ENCODE data around the gene GLRA1.

GLRA1 gene

GRCh38 chr5:151808451-151809169 is 116.0 kb downstream of the GLRA1 start:
- no peak for TF ChIP-seq CTCF (conservative IDR thresholded peaks at IDR 0.05)
- TF ChIP-seq ZFX (IDR thresholded peaks at IDR 0.05), result no peak

DNA sequence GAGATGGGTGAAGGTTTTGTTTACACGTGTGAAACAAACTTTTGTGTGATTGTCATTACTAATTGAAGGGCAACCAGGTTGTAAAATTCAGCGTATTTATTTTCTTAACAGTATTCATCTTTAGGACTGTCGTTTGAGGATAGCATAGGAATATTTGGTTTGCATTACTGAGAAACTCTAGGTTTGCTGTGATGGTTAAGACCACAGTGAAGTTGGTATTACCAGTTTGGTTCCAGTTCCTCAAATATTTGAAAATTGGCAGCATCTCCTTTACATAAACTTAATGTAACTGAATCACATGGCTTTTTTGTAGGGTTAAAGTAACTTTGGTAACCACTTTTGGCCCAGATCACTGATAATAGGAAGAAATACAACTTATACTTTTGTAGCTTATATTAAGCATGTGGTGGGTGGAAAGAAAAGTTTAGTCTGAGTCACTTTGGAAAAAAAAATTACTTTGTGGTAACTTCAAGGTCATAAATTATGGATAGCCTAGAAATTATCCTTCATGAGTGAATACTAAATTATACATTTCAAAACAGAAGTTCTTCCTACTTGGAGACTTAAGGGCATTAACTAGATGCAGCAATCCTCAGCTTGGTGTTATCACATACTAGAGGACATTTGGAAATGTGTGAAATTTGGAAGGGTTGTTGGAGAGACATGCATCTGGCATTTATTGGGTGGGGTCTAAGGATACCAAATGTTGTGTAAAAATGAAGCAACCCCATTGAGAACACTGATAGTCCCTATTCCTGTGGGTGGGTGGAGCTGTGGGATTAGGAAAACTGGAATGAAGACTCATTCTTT is 119.0 kb downstream of the GLRA1 start:
- H3K27ac ChIP-seq, result no peak overlapping the region
- no peak for TF ChIP-seq CTCF (conservative IDR thresholded peaks at IDR 0.05)
- no peak for TF ChIP-seq ZFX (IDR thresholded peaks at IDR 0.05)

More at GRCh38 chr5:151808451-151809169, 116.0 kb downstream of the GLRA1 start:
- no peak overlapping the region for H3K27ac ChIP-seq

GRCh38 chr5:151800532-151800931 is 124.1 kb downstream of the GLRA1 start:
- TF ChIP-seq CTCF (conservative IDR thresholded peaks at IDR 0.05) (no peak), ZFX (IDR thresholded peaks at IDR 0.05) (no peak)

GRCh38 chr5:151799407-151799806 is 125.2 kb downstream of the GLRA1 start:
- no peak overlapping the region for H3K27ac ChIP-seq
- TF ChIP-seq CTCF (conservative IDR thresholded peaks at IDR 0.05), result no peak
- no peak for TF ChIP-seq ZFX (IDR thresholded peaks at IDR 0.05)

More at GRCh38 chr5:151800532-151800931, 124.1 kb downstream of the GLRA1 start:
- no peak overlapping the region for H3K27ac ChIP-seq

DNA sequence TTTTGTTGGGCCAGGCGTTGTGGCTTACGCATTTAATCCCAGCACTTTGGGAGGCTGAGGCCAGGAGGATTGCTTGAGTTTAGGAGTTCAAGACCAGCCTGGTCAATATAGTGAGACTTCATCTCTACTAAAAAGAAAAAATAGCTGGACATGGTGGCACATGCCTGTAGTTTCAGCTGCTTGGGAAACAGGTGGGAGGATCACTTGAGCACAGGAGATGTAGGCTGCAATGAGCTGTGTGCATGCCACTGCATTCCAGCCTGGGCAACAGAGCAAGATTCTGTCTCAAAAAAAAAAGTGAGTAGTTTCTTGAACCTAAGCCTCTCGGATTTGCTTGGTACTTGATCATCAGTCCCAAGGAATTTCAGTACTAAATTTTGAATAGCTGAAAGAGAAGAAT is 126.0 kb downstream of the GLRA1 start:
- TF ChIP-seq CTCF (conservative IDR thresholded peaks at IDR 0.05) (no peak), ZFX (IDR thresholded peaks at IDR 0.05) (no peak)

GRCh38 chr5:151795426-151795825 is 129.2 kb downstream of the GLRA1 start:
- TF ChIP-seq CTCF (conservative IDR thresholded peaks at IDR 0.05) (no peak), ZFX (IDR thresholded peaks at IDR 0.05) (no peak)
- no peak overlapping the region for H3K27ac ChIP-seq

More for the DNA sequence above, 126.0 kb downstream of the GLRA1 start:
- H3K27ac ChIP-seq, result no peak overlapping the region

- no peak overlapping the region for H3K27ac ChIP-seq
- TF ChIP-seq ZFX (IDR thresholded peaks at IDR 0.05), result no peak
- TF ChIP-seq CTCF (conservative IDR thresholded peaks at IDR 0.05), result no peak
These were observed 131.3 kb downstream of the GLRA1 start for GRCh38 chr5:151793358-151793757.
